Measurements from ENCODE around the gene PCNX1. TPM values are rescaled to one million over a fixed set of nuclear protein-coding genes. Genes with fewer than 3 reads are reported as not detected.

The PCNX1 gene
- total and polyA plus RNA-seq, 2 of the 4 experiments (the other 2 are of a cell fraction): 15.0 to 43.7 TPM

- Histone ChIP-seq H3K79me1 (ENCODE audit: low read depth in 1 of 2, low read length in 2 of 2) (peaks cover 20 to 32% of the 10 kb centered on the region in 2 experiments; a peak in 3 of 4 replicates), H3K27me3 (ENCODE audit: control insufficient read depth, insufficient read depth, low read length) (no peaks in the 10 kb centered on the region), H4K91ac (ENCODE audit: insufficient read depth, low read depth, low read length) (no peak overlapping the region), H2BK15ac (ENCODE audit: low read depth, low read length) (no peak overlapping the region), H2BK120ac (ENCODE audit: low read depth, low read length) (no peak overlapping the region), H2AK5ac (ENCODE audit: low read depth, low read length) (no peak overlapping the region), H3K9ac (ENCODE audit: low read depth, low read length) (no peak overlapping the region), H4K8ac (ENCODE audit: low read depth in 2 of 2, low read length in 2 of 2) (no peak overlapping the region), H3K9me3 (ENCODE audit: control insufficient read depth, insufficient read depth, low read length) (no peaks in the 10 kb centered on the region), H3K4me2 (ENCODE audit: low read depth, low read length) (no peak overlapping the region), H3K14ac (replicated peaks; ENCODE audit: low read depth, low read length) (no peak overlapping the region), H3K4me1 (ENCODE audit: control insufficient read depth, insufficient read depth, low read length) (peaks cover 9% of the 10 kb centered on the region), H3K56ac (ENCODE audit: extremely low read depth, insufficient read depth, low read length) (no peak overlapping the region), H3K23ac (ENCODE audit: low read depth, low read length) (no peak overlapping the region), H2AK9ac (replicated peaks; ENCODE audit: low read depth, low read length, poor library complexity) (no peak overlapping the region), H2AFZ (replicated peaks; ENCODE audit: low read length, poor library complexity) (no peak overlapping the region), H3K36me3 (ENCODE audit: control insufficient read depth, insufficient read depth, low read length) (peaks cover 9% of the 10 kb centered on the region), H4K5ac (ENCODE audit: low read depth, low read length) (no peak overlapping the region), H3K18ac (ENCODE audit: low read depth, low read length) (no peak overlapping the region), H3K4me3 (ENCODE audit: insufficient read depth, low read depth, low read length) (no peak overlapping the region), H3K27ac (ENCODE audit: insufficient read depth, low read length) (no peak overlapping the region), H3K4ac (ENCODE audit: low read depth, low read length) (no peak overlapping the region), H4K20me1 (ENCODE audit: insufficient read depth, low read length) (peaks cover 4% of the 10 kb centered on the region; the same call in 1 of the 2 replicates), H2BK20ac (ENCODE audit: low read depth, low read length) (no peak overlapping the region), H2BK5ac (ENCODE audit: low read depth, low read length, poor library complexity, severe bottlenecking) (no peak overlapping the region), H3K9me1 (ENCODE audit: insufficient read depth, low read length) (peaks cover 13% of the 10 kb centered on the region)
- DNase-seq (no peak), ATAC-seq (ENCODE audit: low read depth) (no peak)
- no CpG with 5 or more reads among the region's 13 CpGs for WGBS, 2 experiments (ENCODE audit: extremely low coverage in 2 of 2, insufficient read length in 1 of 2)
- POLR2A ChIA-PET (ENCODE audit: unreplicated experiment): no interaction called here
- no TSS peak for BruUV-seq (replicated peaks)
- dilution Hi-C loops (cut with HindIII; ENCODE audit: low sequenced_read_pairs, unreplicated experiment) (no loop called here), in situ Hi-C loops (cut with MboI; ENCODE audit: low sequenced_read_pairs) (no loop called here), intact Hi-C loops (cut with micrococcal nuclease) (no loop called here)
- CTCF ChIA-PET: no interaction called here
- TF ChIP-seq USF2 (IDR thresholded peaks at IDR 0.05; ENCODE audit: low read depth, low read length): no peak
- no peak for TF ChIP-seq ELK1 (IDR thresholded peaks at IDR 0.05; ENCODE audit: borderline replicate concordance, low read depth, low read length)
- no peak for TF ChIP-seq BHLHE40 (IDR thresholded peaks at IDR 0.05; ENCODE audit: low read depth, low read length)
- no peak for TF ChIP-seq NFE2L2 (IDR thresholded peaks at IDR 0.05; ENCODE audit: low read depth, low read length)
- TF ChIP-seq CEBPB (IDR thresholded peaks at IDR 0.05; ENCODE audit: low read depth, low read length): no peak
Observed at GRCh38 chr14:71003156-71003555, 95.9 kb downstream of the PCNX1 start.
